ENCODE measurements around the gene WDR43. TPM values are rescaled to one million over a fixed set of nuclear protein-coding genes. Genes with fewer than 3 reads are reported as not detected.

The WDR43 gene
- total and polyA plus RNA-seq, 12 donors, result 7.2 to 69.8 (median 31.2) TPM

DNA sequence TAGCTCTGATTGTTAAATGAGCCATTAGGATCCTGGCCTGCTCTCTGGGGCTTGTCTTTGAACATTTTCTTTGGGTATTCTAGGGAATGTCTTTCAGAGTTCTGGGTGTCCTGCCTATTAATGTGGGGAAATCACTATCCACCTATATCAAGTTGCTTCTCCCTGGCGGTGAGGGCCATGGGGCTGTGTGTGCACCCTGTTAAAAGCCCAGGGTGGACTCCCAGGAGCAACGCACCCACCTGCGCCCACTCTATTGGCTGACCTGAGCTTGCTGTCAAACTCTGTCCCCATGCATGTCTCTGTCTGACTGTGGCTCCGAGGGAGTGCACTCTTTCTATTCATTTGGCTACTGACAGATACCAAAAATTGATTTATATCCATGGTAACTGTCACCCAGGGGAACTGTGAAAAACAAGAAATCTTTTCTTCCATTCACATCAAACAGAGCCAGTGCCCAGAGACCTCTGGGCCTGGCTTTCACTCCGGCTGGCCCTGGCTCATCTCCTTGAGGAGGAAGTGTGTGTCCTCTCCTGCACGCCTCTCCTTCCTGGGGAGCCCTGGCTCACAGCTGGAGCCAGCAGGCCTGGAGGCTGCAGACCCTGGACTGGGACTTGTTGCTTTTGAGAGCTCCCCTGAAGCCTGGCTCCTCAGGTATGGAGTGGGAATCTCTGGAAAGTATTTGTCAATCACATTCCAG, 76.1 kb downstream of the WDR43 start:
- no peak for TF ChIP-seq POLR2A (IDR thresholded peaks at IDR 0.05)
- intact Hi-C loops (cut with DNase I), result no loop called here
- 78 to 88% (median 84%) methylated on average over 6 of the region's 6 CpGs for WGBS, 4 donors
- peaks cover 0 to 5% of the 10 kb centered on the region in 2 donors for H3K4me1 ChIP-seq (replicated peaks in 1 of 2)
- no peaks in the 10 kb centered on the region for H3K27me3 ChIP-seq
- H3K27ac ChIP-seq, result no peak overlapping the region
- H3K9me3 ChIP-seq (replicated peaks in 1 of 3), result no peaks in the 10 kb centered on the region
- DNase-seq, result no peak
- no peak overlapping the region for H3K4me3 ChIP-seq
- no peaks in the 10 kb centered on the region for H3K36me3 ChIP-seq (replicated peaks in 1 of 2)

DNA sequence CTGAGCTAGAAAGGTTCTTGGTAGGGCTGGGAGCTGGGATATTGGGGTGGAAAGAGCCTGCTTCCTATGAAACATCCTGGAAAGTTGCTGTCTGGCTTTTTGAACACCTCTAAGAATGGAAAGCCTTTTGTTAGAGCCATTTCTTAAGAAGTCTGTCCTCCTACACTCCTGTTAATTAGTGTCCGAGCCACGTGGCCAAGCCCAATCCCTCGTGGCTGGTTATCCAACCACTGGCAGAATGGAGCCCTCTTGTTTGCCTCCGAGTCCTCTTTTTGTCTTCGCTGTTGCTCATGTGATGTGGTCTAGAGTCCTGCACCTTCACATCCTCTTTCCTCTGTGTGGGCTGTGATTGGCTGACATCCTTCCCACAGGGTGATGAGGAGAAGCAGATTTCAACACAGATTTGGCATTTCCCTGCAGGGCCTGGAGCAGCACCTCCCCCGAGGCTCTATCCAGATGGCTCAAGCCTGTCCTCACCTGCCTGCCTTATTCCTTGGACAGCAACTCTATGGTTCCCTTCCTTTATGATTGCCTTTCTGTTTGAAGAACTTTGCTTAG, 78.4 kb downstream of the WDR43 start:
- 83 to 87% (median 84%) methylated on average over 6 of the region's 6 CpGs for whole genome bisulfite sequencing, 4 donors
- no peak for TF ChIP-seq POLR2A (IDR thresholded peaks at IDR 0.05)
- TF ChIP-seq, protein P1, sequence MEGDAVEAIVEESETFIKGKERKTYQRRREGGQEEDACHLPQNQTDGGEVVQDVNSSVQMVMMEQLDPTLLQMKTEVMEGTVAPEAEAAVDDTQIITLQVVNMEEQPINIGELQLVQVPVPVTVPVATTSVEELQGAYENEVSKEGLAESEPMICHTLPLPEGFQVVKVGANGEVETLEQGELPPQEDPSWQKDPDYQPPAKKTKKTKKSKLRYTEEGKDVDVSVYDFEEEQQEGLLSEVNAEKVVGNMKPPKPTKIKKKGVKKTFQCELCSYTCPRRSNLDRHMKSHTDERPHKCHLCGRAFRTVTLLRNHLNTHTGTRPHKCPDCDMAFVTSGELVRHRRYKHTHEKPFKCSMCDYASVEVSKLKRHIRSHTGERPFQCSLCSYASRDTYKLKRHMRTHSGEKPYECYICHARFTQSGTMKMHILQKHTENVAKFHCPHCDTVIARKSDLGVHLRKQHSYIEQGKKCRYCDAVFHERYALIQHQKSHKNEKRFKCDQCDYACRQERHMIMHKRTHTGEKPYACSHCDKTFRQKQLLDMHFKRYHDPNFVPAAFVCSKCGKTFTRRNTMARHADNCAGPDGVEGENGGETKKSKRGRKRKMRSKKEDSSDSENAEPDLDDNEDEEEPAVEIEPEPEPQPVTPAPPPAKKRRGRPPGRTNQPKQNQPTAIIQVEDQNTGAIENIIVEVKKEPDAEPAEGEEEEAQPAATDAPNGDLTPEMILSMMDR (IDR thresholded peaks at IDR 0.05), result no peak
- Histone ChIP-seq H3K4me1 (replicated peaks in 1 of 2) (peaks cover 0 to 5% of the 10 kb centered on the region in 2 donors), H3K27me3 (no peaks in the 10 kb centered on the region), H3K4me3 (no peak overlapping the region), H3K27ac (no peak overlapping the region), H3K36me3 (replicated peaks in 1 of 2) (no peaks in the 10 kb centered on the region), H3K9me3 (replicated peaks in 1 of 3) (no peaks in the 10 kb centered on the region)
- intact Hi-C loops (cut with DNase I), result no loop called here
- no peak for DNase-seq

DNA sequence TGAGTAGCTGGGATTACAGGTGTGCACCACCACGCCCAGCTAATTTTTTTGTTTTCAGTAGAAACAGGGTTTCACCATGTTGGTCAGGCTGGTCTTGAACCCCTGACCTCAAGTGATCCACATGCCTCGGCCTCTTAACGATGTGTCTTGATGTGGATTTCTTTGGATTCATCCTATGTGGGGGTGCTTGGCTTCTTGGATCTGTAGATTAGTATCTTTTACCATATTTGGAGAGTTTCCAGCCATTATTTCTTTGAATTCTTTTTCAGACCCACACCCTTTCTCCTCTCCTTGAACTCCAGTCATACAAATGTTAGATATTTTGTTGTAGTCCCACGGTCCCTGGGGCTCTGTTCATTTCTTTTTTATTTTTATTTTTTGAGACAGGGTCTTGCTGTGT, 79.8 kb downstream of the WDR43 start:
- TF ChIP-seq, protein P1 (IDR thresholded peaks at IDR 0.05), result no peak
- no peak for TF ChIP-seq POLR2A (IDR thresholded peaks at IDR 0.05)
- no peak for DNase-seq
- H3K27ac ChIP-seq, result no peak overlapping the region
- peaks cover 0 to 3% of the 10 kb centered on the region in 2 donors for H3K4me1 ChIP-seq (replicated peaks in 1 of 2)
- 93 to 98% (median 95%) methylated on average over 4 of the region's 4 CpGs for WGBS, 4 donors
- H3K27me3 ChIP-seq, result no peaks in the 10 kb centered on the region
- H3K4me3 ChIP-seq, result no peak overlapping the region
- intact Hi-C loops (cut with DNase I), result no loop called here
- no peaks in the 10 kb centered on the region for H3K36me3 ChIP-seq (replicated peaks in 1 of 2)
- H3K9me3 ChIP-seq (replicated peaks in 1 of 3), result no peaks in the 10 kb centered on the region

DNA sequence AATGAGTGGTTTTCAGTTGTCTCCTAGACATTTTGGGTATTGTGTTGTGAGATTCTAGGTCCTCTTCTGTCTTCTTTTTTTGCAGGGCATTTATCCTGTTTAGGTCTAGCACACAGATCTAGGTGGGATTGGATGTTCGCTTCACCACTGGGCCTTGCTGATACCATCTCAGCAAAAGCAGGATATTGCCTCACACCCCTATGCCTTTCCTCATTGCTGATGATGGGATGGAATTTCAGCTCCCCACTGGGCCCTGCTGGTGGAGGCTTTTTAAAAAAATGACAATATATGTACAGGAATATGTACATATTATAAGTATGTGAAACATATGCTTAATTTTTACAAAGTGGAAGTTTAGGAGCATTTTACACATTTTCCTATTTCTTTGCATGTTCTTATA, 81.2 kb downstream of the WDR43 start:
- Histone ChIP-seq H3K36me3 (replicated peaks in 1 of 2) (no peaks in the 10 kb centered on the region), H3K4me3 (no peak overlapping the region), H3K9me3 (replicated peaks in 1 of 3) (no peaks in the 10 kb centered on the region), H3K4me1 (replicated peaks in 1 of 2) (no peaks in the 10 kb centered on the region), H3K27ac (no peak overlapping the region), H3K27me3 (no peaks in the 10 kb centered on the region)
- 83 to 100% (median 92%) methylated on average over 1 of the region's 1 CpG for WGBS, 4 donors
- intact Hi-C loops (cut with DNase I), result no loop called here
- no peak for DNase-seq
- TF ChIP-seq POLR2A (IDR thresholded peaks at IDR 0.05), result no peak
- TF ChIP-seq, protein P1 (IDR thresholded peaks at IDR 0.05), result no peak

DNA sequence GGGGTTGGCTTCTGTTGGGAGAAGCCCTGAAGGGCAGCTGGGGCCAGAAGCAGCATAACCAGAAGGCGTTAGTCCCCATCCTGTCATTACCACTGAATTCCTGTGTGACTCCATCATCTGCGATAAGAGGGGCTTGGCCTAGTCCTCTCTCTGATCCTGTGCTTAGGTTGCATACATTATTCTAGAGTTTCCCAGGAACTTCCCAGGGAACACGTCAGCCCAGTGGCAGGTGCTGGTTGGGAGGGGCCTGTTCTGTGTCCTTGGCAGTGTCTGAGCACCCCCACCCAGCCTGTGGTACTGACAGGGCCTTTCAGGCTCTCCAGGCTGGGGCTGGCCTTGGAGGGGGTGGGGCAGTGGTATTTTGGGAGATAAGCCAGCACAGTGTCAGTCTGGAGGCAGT, 82.1 kb downstream of the WDR43 start:
- Histone ChIP-seq H3K27ac (no peak overlapping the region), H3K27me3 (no peaks in the 10 kb centered on the region), H3K36me3 (replicated peaks in 1 of 2) (no peaks in the 10 kb centered on the region), H3K9me3 (replicated peaks in 1 of 3) (no peaks in the 10 kb centered on the region), H3K4me3 (no peak overlapping the region), H3K4me1 (replicated peaks in 1 of 2) (no peaks in the 10 kb centered on the region)
- TF ChIP-seq, protein P1 (IDR thresholded peaks at IDR 0.05), result no peak
- TF ChIP-seq POLR2A (IDR thresholded peaks at IDR 0.05), result no peak
- intact Hi-C loops (cut with DNase I), result no loop called here
- peak in 3 of 7 donors; percentile 28 to 41 (median 37) for DNase-seq
- whole genome bisulfite sequencing, 4 donors, result 55 to 80% (median 66%) methylated on average over 1 to 3 of the region's 3 CpGs

Data from adrenal gland (tissue), 12 donors.